ENCODE measurements around the gene FZR1.
"Not testable (repeated sequence)": the region's sequence is repeated elsewhere in the genome, so short reads cannot be mapped to it uniquely, and the experiment has no call there.

FZR1 gene

DNA sequence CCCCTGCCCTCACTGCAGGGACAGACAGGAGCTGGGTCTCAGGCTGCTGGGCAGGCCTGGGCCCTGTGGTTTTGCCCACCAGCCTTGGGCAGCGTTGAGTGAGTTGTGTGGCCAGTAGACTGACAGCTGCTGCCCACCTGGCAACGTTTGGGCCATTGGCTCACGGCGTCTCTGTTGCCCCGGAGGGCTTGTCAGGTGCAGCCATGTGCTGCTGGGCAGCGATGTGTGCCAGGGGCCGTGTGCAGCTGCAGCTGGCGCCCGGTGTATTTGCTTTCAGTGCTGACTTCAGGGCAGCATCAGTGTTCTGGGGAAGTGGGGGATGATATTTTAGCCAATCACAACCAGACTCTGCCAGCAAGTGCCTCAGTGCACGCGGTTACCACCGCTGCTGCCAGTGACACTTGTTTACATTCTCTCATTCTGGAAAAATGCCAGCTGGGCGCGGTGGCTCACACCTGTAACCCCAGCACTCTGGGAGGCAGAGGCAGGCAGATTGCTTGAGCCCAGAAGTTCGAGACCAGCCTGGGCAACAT lies 10.6 kb downstream of the FZR1 start:
- DNase-seq, result peak; percentile 43

DNA sequence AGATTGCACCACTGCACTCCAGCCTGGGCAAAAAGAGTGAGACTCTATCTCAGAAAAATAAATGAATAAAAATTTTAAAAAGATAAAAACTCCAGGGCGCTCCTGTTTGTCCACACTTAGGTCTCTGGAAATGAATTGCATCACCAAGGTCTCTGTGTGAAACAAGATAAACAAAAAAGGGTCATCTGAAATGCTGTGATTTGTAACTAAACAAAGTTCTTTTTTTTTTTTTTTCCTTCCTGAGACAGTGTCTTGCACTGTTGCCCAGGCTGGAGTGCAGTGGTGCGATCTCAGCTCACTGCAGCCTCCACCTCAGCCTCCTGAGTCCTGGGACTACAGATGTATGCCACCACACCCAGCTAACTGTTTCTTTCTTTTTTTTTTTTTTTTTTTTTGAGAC lies 11.5 kb downstream of the FZR1 start:
- DNase-seq, result no peak

DNA sequence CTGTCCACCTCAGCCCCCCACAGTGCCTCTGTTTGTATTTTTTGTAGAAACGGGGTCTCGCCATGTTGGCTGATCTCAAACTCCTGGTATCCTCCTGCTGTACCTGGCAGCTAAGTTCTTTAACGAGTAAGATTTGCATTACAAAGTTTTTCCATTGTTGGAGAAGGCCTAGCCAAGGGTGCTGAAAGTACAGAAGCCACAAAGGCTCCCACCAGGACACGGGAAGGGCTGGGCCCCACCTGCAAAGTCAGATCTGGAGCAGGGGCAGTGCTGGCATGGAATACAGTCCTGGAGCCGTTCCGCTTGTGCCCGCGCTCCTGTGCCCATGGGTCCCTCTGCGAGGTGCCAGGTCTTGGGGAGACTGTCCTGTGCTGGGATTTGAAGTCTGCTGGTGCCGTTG lies 12.1 kb downstream of the FZR1 start:
- no peak for DNase-seq

DNA sequence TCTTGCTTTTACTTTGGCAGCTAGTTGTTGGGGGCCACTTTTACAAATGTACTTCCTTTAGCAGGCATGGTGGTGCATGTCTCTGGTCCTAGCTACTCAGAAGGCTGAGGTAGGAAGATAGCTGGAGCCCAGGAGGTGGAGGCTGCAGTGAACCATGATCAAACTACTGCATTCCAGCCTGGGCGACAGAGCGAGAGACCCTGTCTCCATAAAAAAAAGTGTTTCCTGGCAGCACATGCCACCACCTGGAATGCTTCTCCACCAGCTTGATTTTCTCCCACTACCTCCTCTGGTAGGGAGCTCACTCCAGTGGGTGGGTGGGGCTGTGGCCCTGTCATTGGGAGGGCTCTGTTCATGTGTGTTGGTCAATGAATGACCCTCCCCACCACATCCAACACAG lies 12.5 kb downstream of the FZR1 start:
- DNase-seq, result no peak

- no peak for DNase-seq
Observed at GRCh38 chr19:3519126-3519525, 13.0 kb downstream of the FZR1 start.

DNA sequence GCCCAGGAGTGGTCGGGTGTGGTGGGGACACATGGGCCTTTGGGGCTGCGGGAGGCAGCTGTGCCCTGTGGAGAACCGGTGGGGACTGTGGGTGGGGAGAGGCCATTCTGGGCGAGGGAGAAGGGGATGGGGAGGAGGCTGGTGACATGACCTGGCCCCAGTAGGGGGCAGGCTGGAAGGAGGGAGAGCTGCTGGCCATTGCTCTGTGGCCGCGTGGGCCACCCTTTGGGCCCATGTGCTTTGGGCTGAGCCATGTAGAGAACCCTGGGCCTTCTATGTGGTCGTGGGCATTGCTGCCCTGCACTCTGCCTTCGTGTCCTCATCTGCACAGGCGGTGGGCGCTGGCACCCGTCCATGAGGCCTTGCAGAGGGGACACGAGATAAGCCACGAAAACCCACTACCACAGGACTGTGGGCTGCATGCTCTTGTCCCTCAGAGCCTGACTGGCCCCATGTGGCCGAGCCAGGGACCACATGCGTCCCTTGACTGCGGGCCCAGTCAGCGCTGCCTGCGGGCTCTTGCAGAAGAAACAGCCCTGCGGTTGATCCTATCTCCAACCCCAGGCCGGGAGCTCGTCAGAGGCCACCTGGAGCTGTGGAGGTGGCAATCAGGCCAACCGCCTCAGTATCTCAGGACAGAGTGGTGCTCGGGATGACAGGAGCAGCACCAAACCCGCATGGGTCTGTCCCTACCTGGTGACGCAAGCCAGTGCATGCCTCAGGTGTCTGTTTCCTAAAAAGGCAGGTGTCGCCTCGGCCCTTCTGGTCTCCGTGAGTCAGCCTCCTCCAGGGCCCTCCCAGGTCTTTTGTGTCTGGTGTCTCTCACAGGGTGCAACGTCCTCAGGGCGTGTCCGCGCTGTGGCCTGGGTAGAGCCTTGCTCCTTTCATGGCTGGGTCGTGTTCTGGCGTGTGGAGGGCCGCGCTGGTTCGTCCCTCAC lies 14.3 kb downstream of the FZR1 start:
- no peak for DNase-seq

DNA sequence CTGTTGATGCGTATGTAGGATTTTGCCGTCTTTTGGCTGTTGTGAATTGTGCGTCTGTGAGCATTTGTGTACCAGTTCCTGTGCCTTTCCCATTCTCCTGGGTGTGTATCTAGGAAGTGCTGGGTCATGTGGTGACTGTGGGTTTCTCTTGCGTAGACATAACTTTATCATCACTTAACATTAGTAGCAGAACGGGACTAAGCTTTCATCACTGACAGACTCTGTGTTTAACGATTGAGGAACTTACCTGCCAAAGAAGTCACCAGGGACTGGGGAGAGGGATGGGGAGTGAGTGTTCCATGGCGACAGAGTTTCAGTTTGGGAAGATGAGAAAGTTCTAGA lies 15.0 kb downstream of the FZR1 start:
- no peak for DNase-seq

GRCh38 chr19:3522421-3523360 lies 16.6 kb downstream of the FZR1 start:
- no peak for DNase-seq

DNA sequence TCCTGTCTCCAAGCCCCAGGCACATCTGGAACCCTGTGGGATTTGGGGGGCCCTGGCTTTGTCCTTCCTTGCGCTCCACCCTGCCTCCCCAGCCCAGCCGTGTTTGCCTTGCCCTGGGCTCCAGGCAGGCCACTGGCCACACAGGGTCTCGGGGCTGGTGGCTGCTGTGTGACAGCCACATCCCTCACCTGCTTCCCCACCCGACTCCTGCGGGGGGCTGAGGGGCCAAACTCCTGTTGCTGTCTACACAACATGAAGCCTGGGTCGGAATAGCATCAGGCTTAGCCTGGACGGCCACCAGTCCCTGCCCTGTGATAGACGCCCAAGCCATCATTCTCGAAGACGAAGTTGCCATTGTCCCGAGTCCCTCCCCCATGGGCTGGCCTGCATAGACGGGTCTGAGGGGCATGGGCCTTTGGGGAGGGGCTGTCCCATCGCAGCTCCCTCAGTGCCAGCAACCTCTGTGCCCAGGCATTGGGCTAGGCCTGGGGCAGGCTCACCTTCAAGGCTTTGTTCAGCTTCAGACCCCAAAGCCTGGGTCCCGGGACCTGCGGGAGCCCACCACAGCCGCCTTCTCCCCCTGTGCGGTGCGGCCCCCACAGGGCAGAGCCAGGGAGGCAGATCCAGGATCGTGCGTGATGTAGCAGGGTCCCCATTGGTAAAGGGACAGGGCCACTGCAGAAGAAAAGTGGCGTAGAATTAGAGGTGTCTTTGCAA lies 17.4 kb downstream of the FZR1 start:
- no peak for DNase-seq

- DNase-seq, result no peak
Observed at GRCh38 chr19:3524078-3524842, 18.1 kb downstream of the FZR1 start.

DNA sequence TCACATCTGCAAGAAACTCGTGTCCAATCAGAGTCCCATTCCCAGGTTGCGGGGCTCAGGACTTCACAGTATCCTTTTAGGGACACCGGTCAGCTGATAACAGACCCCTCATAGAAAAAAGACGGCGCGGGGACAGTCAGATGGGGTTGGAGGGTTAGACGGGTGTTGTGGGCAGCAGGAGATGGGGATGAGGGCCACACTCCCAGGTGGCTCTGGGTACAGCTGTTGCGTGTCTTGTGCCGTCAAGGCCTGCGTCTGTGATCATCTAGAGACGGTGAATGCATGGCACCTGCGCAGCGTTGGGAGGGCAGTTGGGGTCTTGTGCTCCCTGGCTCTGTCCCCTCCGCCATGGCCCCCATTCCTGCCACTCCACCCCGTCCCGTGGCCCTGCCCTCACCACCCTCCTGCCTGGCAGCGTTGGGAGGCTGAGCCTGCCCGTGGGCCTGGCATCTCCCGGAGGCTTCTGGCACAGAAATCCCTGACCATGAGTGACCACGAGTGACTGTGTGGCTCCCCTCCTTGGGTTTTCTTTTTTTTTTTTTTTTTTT lies 18.9 kb downstream of the FZR1 start:
- no peak for DNase-seq

GRCh38 chr19:3526507-3527237 lies 20.6 kb downstream of the FZR1 start:
- no peak for DNase-seq

DNA sequence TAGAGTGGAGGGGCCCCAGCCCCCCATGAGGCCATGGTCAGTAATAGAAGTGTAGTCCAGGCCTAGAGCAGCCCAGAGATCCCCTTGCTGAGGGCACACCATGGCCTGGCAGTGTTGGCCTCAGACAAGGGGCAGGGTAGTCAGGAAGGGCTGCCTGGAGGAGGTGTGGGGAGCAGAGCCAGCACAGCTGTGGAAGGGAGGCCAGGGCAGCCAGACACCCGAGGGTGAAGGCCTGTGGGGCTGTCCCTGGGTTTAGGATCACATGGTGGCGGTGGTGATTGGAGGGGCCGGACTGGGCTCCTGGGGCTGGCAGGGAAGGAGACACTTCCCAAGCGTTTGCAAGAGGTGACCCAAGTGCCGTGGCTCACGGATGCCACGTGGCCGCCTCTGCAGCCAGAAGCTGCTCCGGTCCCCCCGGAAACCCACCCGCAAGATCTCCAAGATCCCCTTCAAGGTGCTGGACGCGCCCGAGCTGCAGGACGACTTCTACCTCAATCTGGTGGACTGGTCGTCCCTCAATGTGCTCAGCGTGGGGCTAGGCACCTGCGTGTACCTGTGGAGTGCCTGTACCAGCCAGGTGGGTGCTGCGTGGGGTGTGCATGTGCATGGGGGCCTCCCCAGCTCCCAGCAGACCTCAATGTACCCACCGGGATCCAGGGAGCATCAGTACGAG lies 21.3 kb downstream of the FZR1 start:
- DNase-seq, result no peak

DNA sequence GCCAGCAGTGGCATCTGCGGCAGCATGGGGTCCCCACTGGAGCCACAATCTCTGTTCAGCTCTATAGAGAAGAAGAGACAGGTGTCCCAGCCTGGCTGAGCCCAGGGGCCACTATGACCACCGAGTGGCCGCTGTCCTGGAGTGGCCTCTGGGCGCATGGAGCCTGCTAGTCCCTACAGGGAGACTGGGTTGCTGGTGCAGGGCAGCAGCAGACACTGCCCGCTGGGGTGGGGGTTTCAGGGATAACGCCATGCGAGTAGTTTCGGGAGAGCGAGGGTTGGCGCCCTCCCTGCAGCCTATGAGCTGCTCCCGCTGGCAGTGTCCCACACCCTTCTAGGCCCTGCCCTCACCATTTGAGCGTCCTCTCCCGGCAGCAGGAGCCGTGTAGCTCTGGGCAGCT lies 22.0 kb downstream of the FZR1 start:
- no peak for DNase-seq

DNA sequence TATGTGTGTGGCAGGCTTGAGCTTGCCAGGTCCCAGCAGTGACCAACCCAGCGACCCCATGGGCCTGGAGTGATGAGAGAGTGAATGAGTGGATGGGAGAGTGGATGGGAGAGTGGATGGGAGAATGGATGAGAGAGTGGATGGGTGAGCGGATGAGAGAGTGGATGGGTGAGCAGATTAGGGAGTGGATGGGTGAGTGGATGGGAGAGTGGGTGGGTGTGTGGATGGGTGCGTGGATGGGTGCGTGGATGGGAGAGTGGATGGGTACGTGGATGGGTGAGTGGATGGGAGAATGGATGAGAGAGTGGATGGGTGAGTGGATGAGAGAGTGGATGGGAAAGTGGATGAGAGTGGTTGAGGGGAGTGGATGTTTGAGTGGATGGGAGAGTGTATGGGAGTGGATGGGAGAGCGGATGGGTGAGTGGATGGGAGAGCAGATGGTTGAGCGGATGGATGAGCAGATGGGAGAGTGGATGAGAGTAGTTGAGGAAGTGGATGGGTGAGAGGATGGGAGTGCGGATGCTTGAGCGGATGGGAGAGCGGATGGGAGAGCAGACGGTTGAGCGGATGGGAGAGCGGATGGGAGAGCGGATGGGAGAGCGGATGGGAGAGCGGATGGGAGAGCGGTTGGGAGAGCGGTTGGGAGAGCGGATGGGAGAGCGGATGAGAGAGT lies 22.6 kb downstream of the FZR1 start:
- no peak for DNase-seq

DNA sequence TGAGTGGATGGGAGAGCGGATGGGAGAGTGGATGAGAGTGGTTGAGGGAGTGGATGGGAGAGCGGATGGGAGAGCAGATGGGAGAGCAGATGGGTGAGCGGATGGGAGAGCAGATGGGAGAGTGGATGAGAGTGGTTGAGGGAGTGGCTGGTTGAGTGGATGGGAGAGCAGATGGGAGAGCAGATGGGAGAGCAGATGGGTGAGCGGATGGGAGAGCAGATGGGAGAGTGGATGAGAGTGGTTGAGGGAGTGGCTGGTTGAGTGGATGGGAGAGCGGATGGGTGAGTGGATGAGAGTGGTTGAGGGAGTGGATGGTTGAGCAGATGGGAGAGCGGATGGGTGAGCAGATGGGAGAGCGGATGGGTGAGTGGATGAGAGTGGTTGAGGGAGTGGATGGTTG lies 23.2 kb downstream of the FZR1 start:
- not testable (repeated sequence) for DNase-seq

DNA sequence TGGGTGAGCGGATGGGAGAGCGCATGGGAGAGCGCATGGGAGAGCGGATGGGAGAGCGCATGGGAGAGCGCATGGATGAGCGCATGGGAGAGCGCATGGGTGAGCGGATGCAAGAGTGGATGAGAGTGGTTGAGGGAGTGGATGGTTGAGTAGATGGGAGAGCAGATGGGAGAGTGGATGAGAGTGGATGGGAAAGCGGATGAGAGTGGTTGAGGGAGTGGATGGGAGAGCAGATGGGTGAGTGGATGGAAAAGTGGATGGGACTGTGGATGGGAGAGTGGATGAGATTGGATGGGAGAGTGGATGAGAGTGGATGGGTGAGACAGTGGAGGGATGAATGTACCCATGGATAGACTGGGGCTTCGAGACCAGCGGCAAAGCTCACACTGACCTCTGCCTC lies 24.3 kb downstream of the FZR1 start:
- no peak for DNase-seq

DNA sequence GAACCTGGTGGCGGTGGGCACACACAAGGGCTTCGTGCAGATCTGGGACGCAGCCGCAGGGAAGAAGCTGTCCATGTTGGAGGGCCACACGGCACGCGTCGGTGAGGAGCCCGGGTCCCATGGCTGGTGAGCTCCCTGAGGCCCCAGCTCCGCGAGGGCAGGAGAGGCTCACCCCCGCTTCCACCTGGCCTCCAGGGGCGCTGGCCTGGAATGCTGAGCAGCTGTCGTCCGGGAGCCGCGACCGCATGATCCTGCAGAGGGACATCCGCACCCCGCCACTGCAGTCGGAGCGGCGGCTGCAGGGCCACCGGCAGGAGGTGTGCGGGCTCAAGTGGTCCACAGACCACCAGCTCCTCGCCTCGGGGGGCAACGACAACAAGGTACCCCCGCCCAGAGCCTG lies 25.6 kb downstream of the FZR1 start:
- DNase-seq, result no peak

DNA sequence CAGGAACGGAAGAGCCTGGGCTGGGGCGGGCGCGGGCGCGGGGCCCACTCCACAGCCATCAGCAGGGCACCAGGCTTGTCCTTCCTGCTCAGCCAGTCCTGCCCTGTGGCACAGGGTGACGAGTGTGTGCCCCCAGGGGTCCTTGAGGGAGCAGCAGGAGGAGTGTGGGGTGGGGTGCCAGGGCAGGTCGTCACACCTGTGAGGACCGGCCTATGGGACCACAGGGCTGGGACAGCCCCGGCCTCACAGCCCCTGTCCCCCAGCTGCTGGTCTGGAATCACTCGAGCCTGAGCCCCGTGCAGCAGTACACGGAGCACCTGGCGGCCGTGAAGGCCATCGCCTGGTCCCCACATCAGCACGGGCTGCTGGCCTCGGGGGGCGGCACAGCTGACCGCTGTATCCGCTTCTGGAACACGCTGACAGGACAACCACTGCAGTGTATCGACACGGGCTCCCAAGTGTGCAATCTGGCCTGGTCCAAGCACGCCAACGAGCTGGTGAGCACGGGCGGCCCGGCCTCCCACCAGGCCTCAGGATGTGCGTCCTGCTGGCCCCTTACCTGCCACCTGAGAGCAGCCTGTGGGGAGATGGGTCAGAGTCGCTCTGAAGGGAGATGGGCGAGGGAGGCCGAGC lies 26.2 kb downstream of the FZR1 start:
- no peak for DNase-seq

GRCh38 chr19:3533033-3533432 lies 26.9 kb downstream of the FZR1 start:
- DNase-seq, result no peak
